Ectodermal cell (in vitro differentiated cells): ENCODE measurements around the gene ZBTB33.

ENCODE experiments used
- H3K27ac ChIP-seq: 2 replicates; pipeline ENCODE4 v1.7.0; 2013; ENCODE audit warnings: mild to moderate bottlenecking, low read depth, low read length; ENCODE audit not compliant: insufficient read depth, poor library complexity, severe bottlenecking
- H3K27me3 ChIP-seq: 2 replicates; pipeline ENCODE4 v1.7.0; 2013; ENCODE audit warnings: mild to moderate bottlenecking, low read length; ENCODE audit not compliant: insufficient read depth, control insufficient read depth, poor library complexity, severe bottlenecking
- H3K36me3 ChIP-seq: one replicate; pipeline ENCODE4 v1.7.0; 2013; ENCODE audit warnings: low read length; ENCODE audit not compliant: control insufficient read depth, insufficient read depth
- H3K4me1 ChIP-seq: one replicate; pipeline ENCODE4 v1.7.0; 2013; ENCODE audit warnings: low read length; ENCODE audit not compliant: control insufficient read depth, insufficient read depth
- H3K4me3 ChIP-seq: 2 replicates; pipeline ENCODE4 v1.7.0; 2013; ENCODE audit warnings: low read depth, low read length, control low read depth; ENCODE audit not compliant: insufficient read depth
- H3K9me3 ChIP-seq: 2 replicates; pipeline ENCODE4 v1.7.0; 2013; ENCODE audit warnings: mild to moderate bottlenecking, low read length, moderate library complexity; ENCODE audit not compliant: control insufficient read depth
- WGBS, 2 experiments: methylation state at CpG; one replicate each; pipeline ENCODE4 v1.1.7; 2013; ENCODE audit warnings: missing lambda C conversion rate in 2 of 2; 5-methylcytosine and 5-hydroxymethylcytosine counted together

The ZBTB33 gene

GRCh38 chrX:120286733-120287512 lies 36.3 kb downstream of the ZBTB33 start:
- Histone ChIP-seq H3K36me3 (no peaks in the 10 kb centered on the region), H3K4me3 (no peak overlapping the region), H3K4me1 (no peaks in the 10 kb centered on the region), H3K27ac (no peak overlapping the region), H3K9me3 (no peaks in the 10 kb centered on the region), H3K27me3 (no peaks in the 10 kb centered on the region)
- WGBS, 2 experiments: 73 to 100% methylated on average over 2 to 4 of the region's 4 CpGs

DNA sequence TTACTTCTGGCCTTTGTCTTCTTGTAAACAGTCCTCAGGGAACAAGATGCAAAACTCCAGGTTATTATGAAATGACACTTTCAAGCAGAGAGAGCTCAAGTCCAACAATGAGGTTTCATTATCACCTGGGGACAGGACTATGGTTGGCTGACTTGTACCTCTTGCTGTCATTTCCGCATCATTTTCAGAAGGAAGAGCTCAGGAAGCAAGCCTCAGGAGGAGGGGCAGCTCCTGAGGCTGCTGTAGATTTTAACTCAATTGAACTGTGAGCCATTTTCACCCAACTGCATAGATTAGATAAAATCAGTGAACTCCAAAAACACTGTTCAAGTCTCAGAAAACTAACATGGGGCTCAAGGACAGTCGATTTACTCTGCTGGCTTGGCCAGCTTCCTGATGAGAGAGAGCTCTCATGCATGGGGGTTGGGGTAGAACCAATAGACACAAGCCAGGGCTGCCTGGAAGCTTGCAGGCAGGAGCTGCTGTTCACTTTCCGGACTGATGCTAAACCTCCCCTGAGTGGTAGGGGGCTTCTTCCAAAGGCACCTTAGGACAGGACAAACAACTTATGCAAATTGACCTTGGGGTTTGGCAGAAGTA lies 37.0 kb downstream of the ZBTB33 start:
- no peaks in the 10 kb centered on the region for H3K4me1 ChIP-seq
- H3K27me3 ChIP-seq: no peaks in the 10 kb centered on the region
- no peaks in the 10 kb centered on the region for H3K36me3 ChIP-seq
- no peaks in the 10 kb centered on the region for H3K9me3 ChIP-seq
- no peak overlapping the region for H3K27ac ChIP-seq
- no peak overlapping the region for H3K4me3 ChIP-seq
- 78 to 85% methylated on average over 3 of the region's 3 CpGs for WGBS, 2 experiments

DNA sequence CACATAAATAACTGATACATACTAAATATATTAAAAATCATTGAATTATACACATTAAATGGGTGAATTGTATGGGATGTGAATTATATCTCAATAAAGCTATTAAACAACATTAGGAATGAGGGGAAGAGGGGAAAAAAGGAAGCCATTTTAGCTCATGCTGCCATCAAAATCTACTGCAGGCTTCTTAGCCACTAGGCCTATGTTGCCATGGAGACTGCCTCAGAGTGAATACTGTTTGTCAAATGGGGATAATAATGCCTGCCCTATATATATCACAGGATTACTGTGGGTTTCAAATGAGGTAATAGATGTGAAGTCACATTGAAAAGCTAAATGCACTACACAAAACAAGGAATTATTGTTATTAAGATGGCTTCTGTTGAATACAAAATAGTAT lies 39.5 kb downstream of the ZBTB33 start:
- no peaks in the 10 kb centered on the region for H3K4me1 ChIP-seq
- H3K4me3 ChIP-seq: no peak overlapping the region
- H3K27ac ChIP-seq: no peak overlapping the region
- H3K27me3 ChIP-seq: no peaks in the 10 kb centered on the region
- no peaks in the 10 kb centered on the region for H3K9me3 ChIP-seq
- no peaks in the 10 kb centered on the region for H3K36me3 ChIP-seq

- Histone ChIP-seq H3K27ac (no peak overlapping the region), H3K27me3 (no peaks in the 10 kb centered on the region), H3K4me3 (no peak overlapping the region), H3K36me3 (no peaks in the 10 kb centered on the region), H3K4me1 (no peaks in the 10 kb centered on the region), H3K9me3 (no peaks in the 10 kb centered on the region)
- 97 to 98% methylated on average over 6 of the region's 6 CpGs for WGBS, 2 experiments
These were observed 40.6 kb downstream of the ZBTB33 start for GRCh38 chrX:120291211-120291610.

DNA sequence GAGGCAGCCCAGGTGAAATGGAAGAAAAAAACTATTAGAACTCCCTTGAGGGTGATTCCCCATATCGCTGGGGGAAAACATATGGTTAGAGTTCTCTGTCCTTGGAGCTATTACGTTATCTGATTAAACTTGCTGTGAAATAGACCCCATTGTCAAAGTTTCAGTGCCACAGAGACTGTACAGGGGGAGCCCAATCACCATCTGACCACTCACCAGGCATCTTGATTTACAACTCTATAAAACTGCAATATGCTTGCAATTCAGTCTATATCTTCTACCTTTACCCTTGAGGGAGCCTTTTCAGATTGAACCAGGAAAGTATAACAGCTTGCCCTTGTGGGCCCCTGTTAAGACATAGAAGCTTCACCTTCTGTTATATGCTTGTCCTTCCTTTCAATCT lies 42.4 kb downstream of the ZBTB33 start:
- no peak overlapping the region for H3K27ac ChIP-seq
- no peaks in the 10 kb centered on the region for H3K4me1 ChIP-seq
- H3K36me3 ChIP-seq: no peaks in the 10 kb centered on the region
- no peak overlapping the region for H3K4me3 ChIP-seq
- H3K27me3 ChIP-seq: no peaks in the 10 kb centered on the region
- WGBS, 2 experiments: 82 to 89% methylated on average over 2 of the region's 2 CpGs
- H3K9me3 ChIP-seq: no peaks in the 10 kb centered on the region

DNA sequence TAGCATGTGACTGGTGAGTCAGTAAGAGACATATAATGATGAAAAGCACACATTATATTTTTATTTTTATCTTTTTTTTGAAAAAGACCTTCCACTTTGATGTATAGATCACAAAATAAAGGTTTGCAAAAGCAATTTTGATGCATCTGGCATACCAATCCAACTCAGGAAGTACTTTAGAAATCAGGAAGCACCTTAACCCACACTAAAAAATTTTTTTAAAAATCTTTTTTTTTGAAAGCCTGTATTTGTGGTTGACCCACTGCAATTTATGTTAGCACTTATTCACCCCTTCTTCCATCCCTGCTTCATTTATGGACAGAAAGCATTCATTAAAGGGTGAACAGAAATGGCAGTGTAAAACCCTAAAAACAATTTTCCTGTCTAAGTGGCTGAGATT lies 44.0 kb downstream of the ZBTB33 start:
- Histone ChIP-seq H3K36me3 (no peaks in the 10 kb centered on the region), H3K9me3 (no peaks in the 10 kb centered on the region), H3K27ac (no peak overlapping the region), H3K27me3 (no peaks in the 10 kb centered on the region), H3K4me3 (no peak overlapping the region), H3K4me1 (no peaks in the 10 kb centered on the region)

DNA sequence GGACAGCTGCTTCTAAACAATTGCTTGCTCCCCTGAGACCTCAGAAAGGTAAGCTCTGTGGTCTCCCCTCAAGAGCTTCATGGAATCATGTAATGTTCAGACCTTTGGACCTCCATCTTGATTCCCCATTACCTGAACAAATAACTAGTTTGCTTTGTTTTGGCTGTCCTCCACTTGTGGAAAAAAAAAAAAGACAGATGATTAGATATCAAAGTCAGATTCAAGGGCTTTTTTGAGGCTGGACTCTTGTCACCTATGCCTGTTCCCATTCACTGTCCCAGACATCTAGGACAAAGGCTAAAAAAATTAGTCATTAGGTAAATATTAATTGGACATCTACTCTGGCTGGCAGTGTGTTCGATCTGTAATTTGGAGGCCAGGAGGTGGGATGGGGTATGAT lies 47.3 kb downstream of the ZBTB33 start:
- Histone ChIP-seq H3K36me3 (no peaks in the 10 kb centered on the region), H3K4me3 (no peak overlapping the region), H3K27me3 (no peaks in the 10 kb centered on the region), H3K4me1 (no peaks in the 10 kb centered on the region), H3K27ac (no peak overlapping the region), H3K9me3 (no peaks in the 10 kb centered on the region)
- WGBS, 2 experiments: 88% methylated on average over 1 of the region's 1 CpG; no CpG with 5 or more reads in 1 of the 2 experiments

GRCh38 chrX:120299928-120300327 lies 49.3 kb downstream of the ZBTB33 start:
- Histone ChIP-seq H3K36me3 (no peaks in the 10 kb centered on the region), H3K4me3 (no peak overlapping the region), H3K27me3 (no peaks in the 10 kb centered on the region), H3K27ac (no peak overlapping the region), H3K4me1 (no peaks in the 10 kb centered on the region), H3K9me3 (no peaks in the 10 kb centered on the region)
- WGBS, 2 experiments: 58% methylated on average over 2 of the region's 2 CpGs

GRCh38 chrX:120301497-120301896 lies 50.9 kb downstream of the ZBTB33 start:
- Histone ChIP-seq H3K36me3 (no peaks in the 10 kb centered on the region), H3K27me3 (no peaks in the 10 kb centered on the region), H3K9me3 (no peaks in the 10 kb centered on the region), H3K4me1 (no peaks in the 10 kb centered on the region), H3K4me3 (no peak overlapping the region), H3K27ac (no peak overlapping the region)
- 60% methylated on average over 1 of the region's 2 CpGs; no CpG with 5 or more reads in 1 of the 2 experiments for WGBS, 2 experiments

DNA sequence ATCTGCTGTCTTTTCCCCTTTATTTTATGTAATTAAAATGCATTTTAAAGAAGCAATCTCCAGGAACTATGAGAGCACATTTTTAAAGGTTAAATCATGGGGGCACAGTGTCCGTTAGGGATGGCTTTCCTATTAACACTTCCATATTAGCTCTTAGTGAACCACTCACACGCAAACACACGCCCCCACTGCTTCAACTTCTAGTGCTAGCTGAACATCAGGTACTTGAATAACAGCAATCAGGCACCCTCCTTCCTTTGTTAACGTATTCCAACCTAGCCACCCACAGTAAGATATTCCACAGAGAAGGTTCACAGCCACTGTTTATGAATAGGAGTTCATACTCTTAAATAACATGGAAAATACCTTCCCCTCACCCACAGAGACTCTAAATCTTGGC lies 51.3 kb downstream of the ZBTB33 start:
- Histone ChIP-seq H3K27me3 (no peaks in the 10 kb centered on the region), H3K4me1 (no peaks in the 10 kb centered on the region), H3K9me3 (no peaks in the 10 kb centered on the region), H3K36me3 (no peaks in the 10 kb centered on the region), H3K4me3 (no peak overlapping the region), H3K27ac (no peak overlapping the region)
- WGBS, 2 experiments: 49 to 61% methylated on average over 4 of the region's 4 CpGs
